HepG2 (cell line): ENCODE data around the gene SLC9A1. TPM values are rescaled to one million over a fixed set of nuclear protein-coding genes. Genes with fewer than 3 reads are reported as not detected.

Experiments
- AKAP8 ChIP-seq: sonication (generic); formaldehyde crosslinking; IDR thresholded peaks from 2 replicates; pipeline ENCODE4 v1.5.1; 2020; ENCODE audit warnings: mild to moderate bottlenecking, missing genetic modification reagents
- ARHGAP35 ChIP-seq: sonication (generic); formaldehyde crosslinking; IDR thresholded peaks from 2 replicates; pipeline ENCODE4 v1.9.0; 2022; ENCODE audit warnings: mild to moderate bottlenecking, inconsistent platforms, moderate library complexity, missing genetic modification reagents, borderline replicate concordance
- BATF2 ChIP-seq: sonication (generic); formaldehyde crosslinking; IDR thresholded peaks from 2 replicates; pipeline ENCODE4 v1.8.0; 2022; ENCODE audit warnings: mild to moderate bottlenecking, missing genetic modification reagents, moderate library complexity
- CAMTA2 ChIP-seq: sonication (generic); formaldehyde crosslinking; IDR thresholded peaks from 2 replicates; pipeline ENCODE4 v1.4.0; 2020; ENCODE audit warnings: mild to moderate bottlenecking, missing genetic modification reagents, borderline replicate concordance
- FOXA3 ChIP-seq: IDR thresholded peaks from 2 replicates; pipeline ENCODE4 v1.6.1; 2016; ENCODE audit warnings: missing genetic modification reagents, missing compliant biosample characterization
- GTF2F1 ChIP-seq: fragments of 150-350 bp; IDR thresholded peaks from 2 replicates; pipeline ENCODE4 v1.6.1; 2014; ENCODE audit warnings: low read length
- KAT7 ChIP-seq: IDR thresholded peaks from 2 replicates; pipeline ENCODE4 v1.6.1; 2018; ENCODE audit warnings: borderline replicate concordance, missing compliant biosample characterization
- ZBTB42 ChIP-seq: sonication (generic); formaldehyde crosslinking; IDR thresholded peaks from 2 replicates; pipeline ENCODE4 v1.5.0; 2020; ENCODE audit warnings: mild to moderate bottlenecking, missing genetic modification reagents
- ZMYM4 ChIP-seq: sonication (generic); formaldehyde crosslinking; IDR thresholded peaks from 2 replicates; pipeline ENCODE4 v1.8.1; 2023; ENCODE audit warnings: mild to moderate bottlenecking, missing genetic modification reagents
- ZNF335 ChIP-seq: sonication (generic); formaldehyde crosslinking; IDR thresholded peaks from 2 replicates; pipeline ENCODE4 v1.4.0; 2020; ENCODE audit warnings: missing genetic modification reagents
- ZNF792 ChIP-seq: IDR thresholded peaks from 2 replicates; pipeline ENCODE4 v1.6.1; 2016
- ZNF879 ChIP-seq: sonication (generic); formaldehyde crosslinking; IDR thresholded peaks from 2 replicates; pipeline ENCODE4 v1.8.1; 2023; ENCODE audit warnings: missing genetic modification reagents
- polyA plus RNA-seq, 8 experiments: library from polyadenylated mRNA; depleted of rRNA in 3 of 8; stranded (reverse) in 7 of 8; unstranded in 1 of 8; fragments of >200 nt; fragmentation: Illumina TruSeq in 4 of 8; extraction: Trizol in 4 of 8; gene quantifications; 2 replicates each; pipeline versions ENCODE4 v1.2.1 to v1.2.3, GENCODE V29; 2011 to 2016; ENCODE audit warnings: low read depth in 4 of 8, missing spikeins in 1 of 8, mixed read lengths in 1 of 8; ENCODE audit not compliant: insufficient read depth in 1 of 8
- total RNA-seq, 5 experiments: library from RNA; depleted of rRNA; stranded (reverse); fragments of >200 nt; fragmentation: Illumina TruSeq; extraction: Trizol; gene quantifications; 2 replicates each; pipeline ENCODE4 v1.2.3, GENCODE V29; 2016; ENCODE audit warnings: low read depth in 1 of 5
- TF ChIP-seq, protein P1 (sequence below): sonication (generic); formaldehyde crosslinking; IDR thresholded peaks from 2 replicates; pipeline ENCODE4 v1.4.0; 2020; ENCODE audit warnings: mild to moderate bottlenecking, missing genetic modification reagents
- TF ChIP-seq, protein P2 (sequence below): sonication (generic); formaldehyde crosslinking; IDR thresholded peaks from 2 replicates; pipeline ENCODE4 v1.8.0; 2022; ENCODE audit warnings: missing genetic modification reagents, mild to moderate bottlenecking, inconsistent platforms, borderline replicate concordance
- TF ChIP-seq, protein P3 (sequence below): fragments of 450-650 bp; IDR thresholded peaks from 2 replicates; pipeline ENCODE4 v1.6.1; 2017; ENCODE audit warnings: mild to moderate bottlenecking

The SLC9A1 gene
- total and polyA plus RNA-seq, 2 of the 13 experiments (the other 11 are each of a cell fraction or from before 2014, with no cell fraction given) = 1.4 to 2.9 TPM

DNA sequence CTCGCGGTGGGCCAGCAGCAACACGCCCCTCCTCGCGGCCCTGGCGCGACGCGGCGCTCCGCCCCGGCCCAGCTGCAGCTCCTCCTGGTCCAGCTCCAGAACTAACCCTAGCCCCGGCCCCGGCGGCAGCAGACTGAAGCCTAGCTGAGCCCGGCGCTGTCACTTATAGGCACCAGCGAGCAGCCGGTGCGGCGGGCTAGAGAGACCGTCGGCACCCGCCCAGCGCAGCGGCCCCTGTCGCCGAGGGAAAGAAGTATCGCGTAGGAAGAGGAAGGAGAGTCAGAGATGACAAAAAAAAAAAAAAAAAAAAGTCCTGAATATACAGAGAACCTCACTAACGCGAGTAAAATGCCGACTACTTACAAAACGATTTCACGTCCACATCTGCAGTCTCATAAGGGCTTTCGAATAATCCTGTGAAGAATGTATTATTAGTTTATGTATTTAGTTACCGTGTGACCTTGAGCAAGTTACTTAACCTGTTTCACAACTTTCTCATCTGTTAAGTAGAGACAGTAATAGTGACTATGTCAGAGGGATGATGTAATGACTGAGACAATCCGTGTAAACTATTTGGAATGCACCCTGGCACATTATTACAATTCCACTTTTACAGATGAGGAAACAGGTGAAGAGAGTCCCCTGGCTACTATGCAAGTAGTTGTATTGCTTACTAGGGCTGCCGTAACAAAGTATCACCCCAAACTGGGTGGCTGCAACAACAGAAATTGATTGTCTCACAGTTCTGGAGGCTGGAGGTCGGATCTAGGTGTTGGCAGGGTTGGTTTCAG, at the start of gene SLC9A1 (continued):
- TF ChIP-seq ZNF879 = no peak
- no peak for TF ChIP-seq BATF2
- no peak for TF ChIP-seq KAT7 (CRISPR knock-in tag)
- peak; percentile 56 for TF ChIP-seq FOXA3 (CRISPR knock-in tag)
- TF ChIP-seq, protein P1, sequence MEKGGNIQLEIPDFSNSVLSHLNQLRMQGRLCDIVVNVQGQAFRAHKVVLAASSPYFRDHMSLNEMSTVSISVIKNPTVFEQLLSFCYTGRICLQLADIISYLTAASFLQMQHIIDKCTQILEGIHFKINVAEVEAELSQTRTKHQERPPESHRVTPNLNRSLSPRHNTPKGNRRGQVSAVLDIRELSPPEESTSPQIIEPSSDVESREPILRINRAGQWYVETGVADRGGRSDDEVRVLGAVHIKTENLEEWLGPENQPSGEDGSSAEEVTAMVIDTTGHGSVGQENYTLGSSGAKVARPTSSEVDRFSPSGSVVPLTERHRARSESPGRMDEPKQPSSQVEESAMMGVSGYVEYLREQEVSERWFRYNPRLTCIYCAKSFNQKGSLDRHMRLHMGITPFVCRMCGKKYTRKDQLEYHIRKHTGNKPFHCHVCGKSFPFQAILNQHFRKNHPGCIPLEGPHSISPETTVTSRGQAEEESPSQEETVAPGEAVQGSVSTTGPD = no peak
- TF ChIP-seq ZBTB42 (CRISPR knock-in tag) = no peak; the same call in 1 of the 2 replicates
- TF ChIP-seq ZMYM4 (CRISPR knock-in tag) = peak; percentile 100
- TF ChIP-seq, protein P2, sequence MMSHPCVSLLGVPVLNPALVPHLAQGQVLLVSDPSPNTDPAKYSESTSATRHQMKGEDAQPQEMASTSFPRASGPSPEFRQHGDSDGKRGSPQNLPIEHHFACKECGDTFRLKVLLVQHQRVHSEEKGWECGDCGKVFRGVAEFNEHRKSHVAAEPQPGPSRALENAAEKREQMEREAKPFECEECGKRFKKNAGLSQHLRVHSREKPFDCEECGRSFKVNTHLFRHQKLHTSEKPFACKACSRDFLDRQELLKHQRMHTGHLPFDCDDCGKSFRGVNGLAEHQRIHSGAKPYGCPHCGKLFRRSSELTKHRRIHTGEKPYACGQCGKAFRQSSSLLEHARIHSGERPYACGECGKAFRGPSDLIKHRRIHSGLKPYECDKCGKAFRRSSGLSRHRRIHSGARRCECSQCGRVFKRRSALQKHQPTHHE = peak; percentile 69; the same call in 1 of the 2 replicates
- no peak for TF ChIP-seq ARHGAP35 (CRISPR knock-in tag)
- no peak for TF ChIP-seq CAMTA2
- TF ChIP-seq AKAP8 (CRISPR knock-in tag) = no peak
- peak; percentile 95 for TF ChIP-seq ZNF792 (CRISPR knock-in tag)
- TF ChIP-seq GTF2F1 = peak; percentile 93
- TF ChIP-seq, protein P3, sequence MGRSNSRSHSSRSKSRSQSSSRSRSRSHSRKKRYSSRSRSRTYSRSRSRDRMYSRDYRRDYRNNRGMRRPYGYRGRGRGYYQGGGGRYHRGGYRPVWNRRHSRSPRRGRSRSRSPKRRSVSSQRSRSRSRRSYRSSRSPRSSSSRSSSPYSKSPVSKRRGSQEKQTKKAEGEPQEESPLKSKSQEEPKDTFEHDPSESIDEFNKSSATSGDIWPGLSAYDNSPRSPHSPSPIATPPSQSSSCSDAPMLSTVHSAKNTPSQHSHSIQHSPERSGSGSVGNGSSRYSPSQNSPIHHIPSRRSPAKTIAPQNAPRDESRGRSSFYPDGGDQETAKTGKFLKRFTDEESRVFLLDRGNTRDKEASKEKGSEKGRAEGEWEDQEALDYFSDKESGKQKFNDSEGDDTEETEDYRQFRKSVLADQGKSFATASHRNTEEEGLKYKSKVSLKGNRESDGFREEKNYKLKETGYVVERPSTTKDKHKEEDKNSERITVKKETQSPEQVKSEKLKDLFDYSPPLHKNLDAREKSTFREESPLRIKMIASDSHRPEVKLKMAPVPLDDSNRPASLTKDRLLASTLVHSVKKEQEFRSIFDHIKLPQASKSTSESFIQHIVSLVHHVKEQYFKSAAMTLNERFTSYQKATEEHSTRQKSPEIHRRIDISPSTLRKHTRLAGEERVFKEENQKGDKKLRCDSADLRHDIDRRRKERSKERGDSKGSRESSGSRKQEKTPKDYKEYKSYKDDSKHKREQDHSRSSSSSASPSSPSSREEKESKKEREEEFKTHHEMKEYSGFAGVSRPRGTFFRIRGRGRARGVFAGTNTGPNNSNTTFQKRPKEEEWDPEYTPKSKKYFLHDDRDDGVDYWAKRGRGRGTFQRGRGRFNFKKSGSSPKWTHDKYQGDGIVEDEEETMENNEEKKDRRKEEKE = no peak
- peak; percentile 88 for TF ChIP-seq ZNF335
